NK-92 (cell line): ENCODE results near the gene SIPA1L3.

Experiments used
- DNase-seq: peaks from one replicate; lab custom pipeline; 2025; ENCODE audit not compliant: unreplicated experiment; lab: John Stamatoyannopoulos, UW

Gene SIPA1L3

DNA sequence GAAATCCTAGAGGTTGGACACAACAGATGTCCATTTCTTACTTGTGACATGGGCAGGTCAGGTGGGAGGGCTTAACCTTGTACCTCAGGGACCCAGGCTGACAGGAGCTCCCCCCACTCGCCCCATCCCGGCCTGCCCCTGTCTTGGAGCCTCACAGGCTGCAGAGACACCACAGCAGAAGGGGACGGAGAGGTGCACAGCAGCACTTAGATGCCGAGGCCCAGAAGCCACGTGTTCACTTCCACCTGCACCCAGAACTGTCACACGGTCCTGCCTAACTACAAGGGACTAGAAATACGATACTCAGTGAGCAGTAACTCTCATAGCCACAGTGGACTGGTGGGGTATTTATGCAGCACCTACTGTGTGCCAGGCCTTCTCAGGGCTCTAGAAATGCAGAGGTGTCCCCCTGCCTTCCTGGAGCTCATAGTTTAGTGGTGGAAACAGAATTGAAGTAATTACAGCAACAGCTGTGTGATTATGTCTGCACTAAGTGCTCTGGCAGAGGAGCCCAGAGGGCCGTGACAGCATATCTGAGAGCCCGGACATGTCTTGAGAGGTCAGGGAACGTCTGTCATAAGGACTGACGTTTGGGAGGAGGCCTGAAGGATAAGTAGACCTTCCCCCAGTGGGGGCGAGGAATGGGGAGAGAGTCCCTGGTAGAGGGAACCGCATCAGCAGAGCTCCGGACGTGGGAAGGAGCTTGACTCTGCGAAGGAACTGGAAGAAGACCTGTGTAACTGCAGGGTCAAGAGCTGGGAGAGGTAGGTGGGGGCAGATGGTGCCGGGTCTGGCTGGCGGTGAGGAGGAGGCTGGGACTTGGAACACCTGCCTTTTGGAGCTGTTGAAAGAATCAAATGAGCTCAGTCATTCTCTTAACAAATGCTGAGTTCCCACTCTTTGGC is 130.0 kb downstream of the SIPA1L3 start:
- no peak for DNase-seq

DNA sequence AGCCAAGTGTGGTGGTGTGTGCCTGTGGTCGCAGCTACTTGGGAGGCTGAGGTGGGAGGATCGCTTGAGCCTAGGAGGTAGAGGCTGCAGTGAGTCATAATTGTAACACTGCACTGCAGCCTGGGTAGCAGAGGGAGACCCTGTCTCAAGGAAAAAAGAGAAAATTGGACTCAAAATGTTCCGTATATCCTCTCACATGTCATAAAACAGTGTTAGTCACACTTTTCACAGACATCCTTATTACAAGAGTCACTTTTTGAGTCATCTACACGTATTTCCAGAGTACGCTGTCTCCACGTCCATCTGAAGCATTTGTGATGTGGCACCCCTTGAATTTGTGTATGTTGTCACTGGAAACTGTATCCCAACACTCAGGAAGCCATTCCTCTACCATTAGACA is 133.0 kb downstream of the SIPA1L3 start:
- DNase-seq, result no peak

DNA sequence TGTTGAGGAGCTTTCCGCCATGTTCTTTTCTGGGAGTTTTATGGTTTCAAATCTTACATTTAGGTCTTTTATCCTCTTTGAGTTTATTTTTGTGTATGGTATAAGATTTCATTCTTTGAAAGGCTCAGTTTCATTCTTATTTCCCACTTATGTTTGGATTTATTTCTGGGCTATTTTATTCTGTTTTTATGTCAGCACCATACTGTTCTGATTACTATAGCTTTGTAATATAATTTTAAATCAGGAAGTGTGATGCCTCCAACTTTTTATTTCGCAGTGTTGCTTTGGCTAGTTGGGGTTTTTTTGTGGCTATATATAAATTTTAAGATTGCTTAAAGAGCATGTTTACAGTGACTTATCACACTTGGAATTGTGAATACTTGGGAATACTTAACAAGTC is 135.1 kb downstream of the SIPA1L3 start:
- no peak for DNase-seq

DNA sequence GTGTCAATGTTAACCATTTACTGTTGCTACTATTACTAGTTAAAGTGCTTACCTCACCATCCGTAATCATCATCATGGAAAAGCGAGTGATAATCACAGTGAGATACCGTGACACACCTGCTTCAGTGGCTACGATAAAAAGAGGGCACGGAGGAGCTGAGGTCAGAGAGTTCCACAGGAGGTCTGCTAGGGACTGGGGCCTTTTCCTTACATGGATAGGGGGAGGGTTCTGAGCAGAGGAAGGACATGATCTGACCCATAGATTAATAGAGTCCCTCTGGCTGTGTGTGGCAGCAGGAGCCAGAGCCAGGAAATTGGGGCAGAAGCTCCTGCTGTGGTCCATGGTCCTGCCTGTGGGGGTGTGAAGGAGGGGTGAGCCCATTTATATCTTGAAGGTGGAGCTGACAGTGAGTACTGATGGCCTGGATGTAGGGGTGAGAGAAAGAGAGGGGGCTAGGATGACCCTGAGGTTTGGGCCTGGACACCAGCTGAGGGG is 136.7 kb downstream of the SIPA1L3 start:
- DNase-seq, result no peak

DNA sequence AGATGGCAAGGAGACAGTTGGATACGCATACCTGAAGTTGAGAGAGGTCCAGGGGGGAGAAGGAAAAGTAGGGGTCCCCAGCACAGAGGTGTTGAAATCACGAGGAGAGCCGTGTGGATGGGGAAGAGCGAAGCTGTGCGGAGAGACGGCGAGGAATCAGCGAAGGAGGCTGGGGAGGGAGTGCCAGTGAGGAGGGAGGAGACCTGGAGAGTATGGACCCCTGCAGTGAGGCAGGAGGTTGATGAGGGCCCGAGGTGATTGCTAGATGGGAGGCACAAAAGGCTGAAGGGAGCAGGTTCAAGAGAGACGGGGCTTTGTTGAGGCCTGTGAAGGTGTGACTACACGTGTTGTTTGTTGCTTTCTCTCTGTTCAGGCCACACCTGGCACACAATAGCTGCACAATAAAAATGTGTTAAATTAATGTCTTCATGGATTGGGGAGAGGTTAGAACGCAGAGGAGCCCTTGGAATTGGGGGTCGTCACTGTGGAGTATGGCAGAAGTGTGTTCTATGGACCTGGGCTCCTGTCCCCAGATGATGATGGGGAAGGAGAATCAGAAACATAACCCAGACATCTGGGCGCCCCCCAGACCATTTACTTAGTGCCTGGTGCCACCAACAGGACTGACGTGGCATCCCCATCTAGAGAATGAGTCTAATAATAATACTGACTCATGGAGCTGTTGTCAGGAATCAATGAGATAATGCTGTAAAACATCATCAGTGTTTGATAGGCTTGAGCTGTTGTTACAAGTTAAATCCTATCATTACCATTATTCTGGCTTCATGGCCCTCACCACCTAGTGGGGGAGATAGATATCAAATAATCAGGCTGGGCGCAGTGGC is 137.5 kb downstream of the SIPA1L3 start:
- no peak for DNase-seq

DNA sequence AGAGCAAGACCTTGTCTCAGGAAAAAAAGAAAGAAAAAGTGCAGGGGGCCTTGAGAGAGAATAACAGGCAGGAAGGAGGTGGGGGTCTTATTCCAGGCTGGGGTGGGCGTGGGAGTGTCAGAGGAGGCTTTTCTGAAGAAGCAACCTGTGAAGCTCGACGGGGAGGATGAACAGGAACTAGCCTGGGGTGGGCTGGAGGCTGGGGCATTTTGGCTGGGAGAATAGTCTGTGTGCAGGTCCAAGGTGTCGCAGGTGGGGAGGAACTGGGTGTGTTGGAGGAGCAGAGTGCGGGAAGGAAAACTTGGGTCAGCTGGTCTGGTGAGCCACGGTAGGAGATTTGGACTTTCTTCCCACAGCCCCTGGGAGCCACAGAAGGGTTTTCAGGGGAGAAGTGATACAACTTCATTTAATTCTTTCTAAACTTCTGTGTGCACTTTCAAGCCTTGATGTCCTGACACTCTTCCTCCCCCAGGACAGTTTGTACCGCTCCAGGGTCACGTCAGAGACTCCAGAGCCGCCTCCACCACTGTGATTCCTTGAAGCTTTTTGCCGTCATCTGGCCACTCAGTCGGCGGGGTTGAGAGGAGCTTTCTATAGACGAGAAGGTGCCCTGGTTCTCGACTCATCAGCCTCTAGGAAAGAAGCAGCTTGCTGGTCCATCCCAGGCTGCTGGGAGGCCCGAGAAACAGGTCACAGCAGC is 138.7 kb downstream of the SIPA1L3 start:
- no peak for DNase-seq

- no peak for DNase-seq
These were observed 139.4 kb downstream of the SIPA1L3 start for GRCh38 chr19:38046254-38047048.

DNA sequence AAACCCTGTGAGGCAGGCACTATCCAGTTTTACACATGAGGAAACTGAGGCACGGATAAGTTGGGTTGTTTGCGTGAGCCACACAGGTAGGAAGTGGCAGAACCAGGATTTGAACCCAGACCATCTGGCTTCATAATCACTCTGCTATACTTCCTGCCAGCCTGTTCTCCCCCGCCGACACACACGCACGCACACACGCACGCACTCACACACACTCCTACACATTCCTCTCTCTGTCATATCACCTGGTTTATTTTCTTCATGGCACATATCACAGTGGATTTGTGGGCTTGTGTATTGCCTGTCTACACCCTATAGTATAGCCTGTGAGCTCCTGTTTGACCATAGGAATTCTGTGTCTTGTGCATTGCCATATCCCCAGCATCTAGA is 140.0 kb downstream of the SIPA1L3 start:
- no peak for DNase-seq

DNA sequence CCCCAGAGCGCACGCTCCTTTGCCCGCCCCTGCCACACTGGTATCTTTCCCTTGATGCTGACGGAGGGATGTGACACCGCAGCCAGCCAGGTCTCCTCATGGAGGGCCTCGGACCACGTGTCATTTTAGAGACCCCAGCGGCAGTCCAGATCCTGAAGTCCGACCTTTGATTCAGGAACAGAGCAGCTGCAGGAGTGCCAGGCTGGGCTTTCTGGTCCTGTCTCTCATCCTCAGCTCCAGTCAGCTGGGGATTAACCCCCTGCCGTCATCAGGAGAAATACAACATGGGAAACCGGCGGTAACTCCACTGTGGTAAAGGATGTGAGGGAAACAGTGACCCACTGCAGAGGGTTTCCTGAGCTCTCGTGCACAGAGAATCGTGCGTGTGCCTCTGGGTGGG is 140.6 kb downstream of the SIPA1L3 start:
- no peak for DNase-seq

DNA sequence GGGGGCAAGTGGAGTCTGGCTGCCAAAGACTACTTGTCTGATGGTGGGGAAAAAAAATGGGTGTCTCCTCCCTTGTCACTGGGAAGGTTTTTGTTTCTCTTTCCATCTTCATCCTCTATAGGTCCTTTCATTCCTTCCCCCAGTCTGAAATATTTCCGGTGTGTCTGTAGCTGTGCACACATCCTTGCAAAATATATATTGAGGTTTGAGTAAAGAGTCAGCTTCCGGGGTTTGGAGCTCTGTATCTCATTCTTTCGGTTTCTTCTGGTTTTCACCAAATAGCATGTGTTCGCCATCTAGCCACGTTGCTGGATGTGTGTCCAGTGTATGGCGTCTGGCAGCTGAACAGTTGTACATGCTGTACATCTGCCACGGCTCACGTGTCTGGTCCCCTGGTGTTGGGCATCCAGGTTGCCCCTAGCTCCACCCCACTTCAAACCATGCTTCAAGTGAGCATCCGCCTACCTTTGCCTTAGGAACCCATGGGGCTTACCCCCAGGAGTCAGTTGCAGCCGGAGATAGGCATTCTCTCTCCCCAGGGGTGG is 142.2 kb downstream of the SIPA1L3 start:
- no peak for DNase-seq

- DNase-seq, result no peak
These were observed 148.0 kb downstream of the SIPA1L3 start for GRCh38 chr19:38055010-38055409.

- DNase-seq, result no peak
These were observed 148.9 kb downstream of the SIPA1L3 start for GRCh38 chr19:38055655-38056521.

DNA sequence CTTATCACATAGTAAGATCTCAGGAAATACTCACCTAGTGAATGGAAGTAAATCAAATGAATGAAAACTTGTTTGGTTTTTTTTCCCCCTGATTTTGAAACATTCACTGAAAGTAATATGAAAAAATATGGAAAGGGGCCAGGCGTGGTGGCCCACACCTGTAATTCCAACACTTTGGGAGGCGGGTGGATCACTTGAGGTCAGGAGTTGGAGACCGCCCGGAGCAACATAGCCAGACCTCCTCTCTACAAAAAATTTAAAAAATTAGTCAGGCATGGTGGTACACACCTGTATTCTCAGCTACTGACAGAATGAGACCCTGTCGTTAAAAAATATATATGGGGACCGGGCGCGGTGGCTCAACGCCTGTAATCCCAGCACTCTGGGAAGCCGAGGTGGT is 149.6 kb downstream of the SIPA1L3 start:
- DNase-seq, result no peak

DNA sequence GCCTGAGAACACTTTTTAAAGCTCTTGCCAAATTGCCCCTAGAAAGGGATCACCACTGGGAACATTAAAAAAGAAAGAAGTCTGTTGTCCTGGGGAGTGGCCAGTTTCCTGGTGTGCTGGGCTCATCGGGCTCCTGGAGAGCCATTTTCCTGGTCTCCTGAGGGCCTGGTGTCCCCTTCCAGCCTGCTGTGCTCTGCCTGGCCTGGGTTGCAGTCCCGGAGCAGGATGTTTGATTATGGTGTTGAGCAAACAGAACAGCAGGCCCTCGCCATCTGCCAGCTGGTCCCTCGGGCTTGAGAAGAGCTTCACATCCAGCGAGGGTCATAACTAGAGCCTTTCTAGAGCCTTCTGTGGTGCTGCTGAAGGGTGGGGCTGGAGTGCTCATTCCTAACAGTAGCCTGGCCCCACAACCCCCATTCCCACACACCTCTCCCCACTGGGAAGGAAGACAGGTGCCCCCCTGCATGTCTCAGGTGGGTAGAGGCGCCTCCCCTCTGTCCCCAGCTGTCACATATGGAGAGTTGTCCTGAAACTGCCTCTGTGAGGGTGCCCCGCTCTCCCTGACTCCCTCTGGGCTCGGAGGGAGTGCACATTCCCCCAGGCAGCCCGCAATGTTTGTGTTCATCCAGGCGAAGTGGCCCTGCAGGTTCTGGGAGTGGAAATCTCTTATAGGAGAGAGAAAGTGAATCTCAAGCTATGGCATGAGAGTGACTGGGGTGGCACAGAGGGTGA is 151.1 kb downstream of the SIPA1L3 start:
- no peak for DNase-seq

DNA sequence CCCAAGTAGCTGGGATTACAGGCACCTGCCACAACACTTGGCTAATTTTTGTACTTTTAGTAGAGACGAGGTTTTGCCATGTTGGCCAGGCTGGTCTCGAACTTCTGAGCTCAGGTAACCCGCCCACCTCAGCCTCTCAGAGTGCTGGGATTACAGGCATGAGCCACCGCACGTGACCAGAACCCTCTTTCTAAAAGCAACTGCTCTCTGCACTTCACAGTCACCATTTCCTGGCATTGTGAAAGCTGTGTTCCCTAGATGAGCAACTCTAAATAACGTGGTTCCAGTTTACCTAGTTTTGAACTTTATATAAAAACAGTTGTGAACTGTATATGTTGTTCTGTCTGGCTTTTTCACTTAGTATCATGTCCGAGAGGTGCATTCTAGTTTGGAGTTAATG is 152.9 kb downstream of the SIPA1L3 start:
- no peak for DNase-seq

DNA sequence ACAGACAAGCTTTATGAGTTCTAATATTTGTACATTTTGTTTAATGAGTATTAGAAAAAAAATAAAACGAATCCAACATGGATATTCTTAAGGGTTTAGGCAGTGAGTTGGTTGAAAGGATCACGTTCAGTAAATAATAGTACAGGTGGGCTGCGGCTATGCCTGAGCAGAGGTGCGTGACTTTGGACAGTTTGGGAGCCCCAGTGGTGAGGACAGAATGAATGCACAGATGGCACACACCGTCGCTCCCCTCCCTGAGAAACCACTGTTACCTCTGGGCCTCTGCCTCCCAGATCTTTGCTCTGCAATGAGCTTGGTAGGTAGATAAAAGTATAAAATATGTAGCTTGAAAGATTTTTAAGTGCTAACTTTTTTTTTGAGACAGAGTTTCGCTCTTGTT is 153.3 kb downstream of the SIPA1L3 start:
- DNase-seq, result no peak

GRCh38 chr19:38061294-38061693 is 154.3 kb downstream of the SIPA1L3 start:
- DNase-seq, result no peak

DNA sequence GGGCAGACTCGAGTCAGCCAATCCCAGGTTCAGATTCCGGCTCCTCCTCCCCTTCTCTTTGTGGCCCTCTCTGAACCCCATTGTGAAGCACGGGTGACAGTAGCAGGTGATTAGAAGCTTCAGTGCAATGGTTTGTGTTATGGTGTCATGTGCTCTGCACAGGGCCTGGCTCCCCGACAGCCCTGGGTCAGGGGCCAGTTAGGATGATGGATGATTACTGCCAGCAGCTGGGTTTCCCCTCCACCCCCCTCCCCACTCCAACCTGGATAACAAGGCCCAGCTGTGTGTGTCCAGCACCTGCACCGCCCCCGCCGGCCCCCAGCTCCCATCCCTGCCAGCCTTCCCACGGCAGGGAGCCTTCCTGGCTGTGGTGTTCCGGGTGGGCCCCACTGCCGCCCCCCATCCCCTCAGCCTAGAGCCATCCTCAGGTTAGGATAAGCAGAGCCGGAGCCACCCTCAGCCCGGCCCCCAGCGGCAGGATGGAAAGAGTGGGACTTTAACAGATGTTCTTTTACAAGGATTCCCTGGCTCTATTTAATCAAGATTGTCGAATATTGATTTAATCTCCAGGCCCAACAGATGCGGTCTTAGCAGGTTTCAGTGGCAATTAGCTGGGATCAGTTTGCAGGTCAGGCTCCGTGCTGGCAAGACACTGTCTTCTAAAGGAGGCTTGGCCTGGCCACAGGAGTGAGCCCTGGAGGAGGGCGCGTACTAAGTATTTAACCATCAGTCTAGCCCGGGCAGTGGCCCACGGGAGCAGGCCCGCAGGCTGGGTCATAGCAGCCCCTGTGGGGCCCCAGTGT is 156.2 kb downstream of the SIPA1L3 start:
- no peak for DNase-seq
